ENCODE measurements around the gene TOLLIP. TPM values are rescaled to one million over a fixed set of nuclear protein-coding genes. Genes with fewer than 3 reads are reported as not detected.
A peak's percentile ranks its signal among the peaks of the same experiment; 100 is the strongest.
"Not testable (repeated sequence)": the region's sequence is repeated elsewhere in the genome, so short reads cannot be mapped to it uniquely, and the experiment has no call there.

Gene TOLLIP
- total RNA-seq, 1 donor from 2014 or later, result 49.9 TPM

GRCh38 chr11:1345737-1346513 is 36.5 kb upstream of the TOLLIP start:
- ATAC-seq (ENCODE audit: poor library complexity) (no peak), DNase-seq (no peak)
- intact Hi-C loops (cut with DNase I), result no loop called here

DNA sequence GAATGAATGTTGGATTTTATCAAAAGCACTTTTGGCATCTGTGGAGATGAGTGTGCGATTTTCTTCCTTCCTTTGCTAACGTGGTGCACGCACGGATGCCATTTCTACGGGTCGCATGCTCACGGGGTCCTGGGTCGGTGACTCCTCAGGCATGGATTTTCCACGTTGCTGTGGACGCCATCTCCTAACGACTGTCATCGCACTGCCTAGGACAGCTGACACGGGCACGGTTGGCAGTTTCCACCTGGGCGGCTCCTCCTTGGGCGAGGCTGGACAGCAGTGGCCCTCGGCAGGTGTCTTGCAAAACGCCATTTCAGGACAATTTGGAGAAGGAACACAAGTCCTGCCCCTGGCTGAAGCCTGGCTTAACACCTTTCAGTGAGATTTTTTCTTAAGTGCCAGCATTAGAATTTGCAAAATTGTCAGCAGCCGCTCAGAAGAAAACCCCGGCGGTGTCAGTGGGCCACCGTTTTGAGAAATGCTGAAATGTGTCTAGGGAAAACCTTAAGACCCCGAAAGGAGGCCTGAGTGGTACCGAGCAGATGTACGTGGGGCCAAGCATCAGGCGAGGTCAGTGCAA is 34.7 kb upstream of the TOLLIP start:
- intact Hi-C loops (cut with DNase I), result no loop called here
- DNase-seq (no peak), ATAC-seq (ENCODE audit: poor library complexity) (no peak)

DNA sequence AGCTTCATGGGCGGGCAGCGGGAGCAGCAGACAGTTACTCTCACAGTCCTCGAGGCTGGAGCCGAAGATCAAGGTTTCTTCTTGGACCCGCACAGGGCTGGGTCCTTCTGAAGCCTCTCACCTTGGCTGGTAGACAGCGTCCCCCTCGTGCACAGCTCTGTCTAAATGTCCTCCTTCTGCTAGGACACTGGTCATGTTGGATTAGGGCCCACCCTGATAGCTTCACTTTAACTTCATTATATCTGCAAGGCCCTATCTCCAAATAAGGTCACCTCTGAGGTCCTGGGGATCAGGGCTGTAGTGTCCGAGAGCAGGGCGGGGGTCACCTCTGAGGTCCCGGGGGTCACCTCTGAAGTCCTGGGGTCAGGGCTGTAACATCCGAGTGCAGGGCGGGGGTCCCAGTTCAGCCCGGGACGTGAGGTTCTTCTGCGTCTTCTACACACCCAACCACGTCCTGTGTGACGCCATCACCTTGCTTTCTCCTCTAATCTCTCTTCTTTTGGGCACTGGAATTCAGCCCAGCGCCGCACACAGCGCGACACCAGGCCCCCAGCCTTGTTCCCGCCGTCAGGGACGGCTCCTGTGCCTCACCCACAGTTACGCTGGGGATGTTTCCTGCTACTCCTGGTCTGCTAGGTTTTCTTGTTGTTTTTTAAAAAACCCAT is 34.1 kb upstream of the TOLLIP start:
- intact Hi-C loops (cut with DNase I), result no loop called here
- ATAC-seq (ENCODE audit: poor library complexity) (no peak), DNase-seq (no peak)

DNA sequence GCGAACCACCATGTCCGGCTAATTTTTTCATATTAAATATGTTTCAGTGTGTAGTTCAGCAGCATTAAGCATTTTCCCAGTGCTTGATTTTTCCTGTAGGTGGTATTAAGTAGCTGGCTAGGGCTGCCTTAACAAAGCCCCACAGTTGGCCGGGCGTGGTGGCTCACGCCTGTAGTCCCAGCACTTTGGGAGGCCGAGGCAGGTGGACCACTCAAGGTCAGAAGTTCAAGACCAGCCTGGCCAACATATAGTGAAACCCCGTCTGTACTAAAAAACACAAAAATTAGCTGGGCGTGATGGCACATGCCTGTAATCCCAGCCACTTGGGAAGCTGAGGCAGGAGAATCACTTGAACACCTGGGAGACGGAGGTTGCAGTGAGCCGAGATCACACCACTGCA is 33.5 kb upstream of the TOLLIP start:
- no peak for DNase-seq
- ATAC-seq (ENCODE audit: poor library complexity), result no peak
- intact Hi-C loops (cut with DNase I), result no loop called here

GRCh38 chr11:1341928-1342524 is 32.6 kb upstream of the TOLLIP start:
- intact Hi-C loops (cut with DNase I), result no loop called here
- ATAC-seq (ENCODE audit: poor library complexity), result peak; percentile 69

DNA sequence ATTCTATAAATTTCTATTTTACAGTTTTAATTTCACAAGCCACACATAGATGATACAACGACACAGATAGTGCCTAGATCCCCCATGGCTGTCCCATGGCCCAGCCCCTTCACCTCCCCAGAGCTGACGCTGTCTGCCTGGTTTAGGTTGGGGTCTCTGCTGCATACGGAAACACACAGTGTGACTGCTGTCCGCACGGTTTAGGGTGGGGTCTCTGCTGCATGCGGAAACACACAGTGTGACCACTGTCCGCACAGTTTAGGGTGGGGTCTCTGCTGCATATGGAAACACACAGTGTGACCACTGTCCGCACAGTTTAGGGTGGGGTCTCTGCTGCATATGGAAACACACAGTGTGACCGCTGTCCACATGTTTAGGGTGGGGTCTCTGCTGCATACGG is 31.8 kb upstream of the TOLLIP start:
- DNase-seq; intact Hi-C loops (cut with DNase I); ATAC-seq (ENCODE audit: poor library complexity): not testable (repeated sequence)

More at GRCh38 chr11:1341928-1342524, 32.6 kb upstream of the TOLLIP start:
- no peak for DNase-seq

DNA sequence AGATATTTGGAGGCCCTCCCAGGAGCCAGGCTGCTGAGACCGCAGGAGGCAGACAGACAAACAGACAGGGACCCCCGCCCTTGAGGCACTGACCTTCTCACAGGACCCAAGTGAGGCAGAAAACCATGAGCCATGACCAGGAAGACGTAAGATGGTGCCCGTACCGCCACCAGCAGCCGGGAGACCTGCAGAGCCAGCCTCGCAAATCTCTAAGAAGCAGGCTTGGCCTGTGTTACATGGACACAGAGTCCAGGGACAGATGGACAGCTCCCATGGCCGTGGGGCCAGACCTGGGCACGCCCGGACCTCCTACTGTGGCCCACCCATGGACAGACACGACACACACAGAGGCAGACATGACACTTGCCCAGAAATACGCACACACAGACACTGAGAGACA is 30.7 kb upstream of the TOLLIP start:
- ATAC-seq (ENCODE audit: poor library complexity) (no peak), DNase-seq (no peak)
- intact Hi-C loops (cut with DNase I), result no loop called here

DNA sequence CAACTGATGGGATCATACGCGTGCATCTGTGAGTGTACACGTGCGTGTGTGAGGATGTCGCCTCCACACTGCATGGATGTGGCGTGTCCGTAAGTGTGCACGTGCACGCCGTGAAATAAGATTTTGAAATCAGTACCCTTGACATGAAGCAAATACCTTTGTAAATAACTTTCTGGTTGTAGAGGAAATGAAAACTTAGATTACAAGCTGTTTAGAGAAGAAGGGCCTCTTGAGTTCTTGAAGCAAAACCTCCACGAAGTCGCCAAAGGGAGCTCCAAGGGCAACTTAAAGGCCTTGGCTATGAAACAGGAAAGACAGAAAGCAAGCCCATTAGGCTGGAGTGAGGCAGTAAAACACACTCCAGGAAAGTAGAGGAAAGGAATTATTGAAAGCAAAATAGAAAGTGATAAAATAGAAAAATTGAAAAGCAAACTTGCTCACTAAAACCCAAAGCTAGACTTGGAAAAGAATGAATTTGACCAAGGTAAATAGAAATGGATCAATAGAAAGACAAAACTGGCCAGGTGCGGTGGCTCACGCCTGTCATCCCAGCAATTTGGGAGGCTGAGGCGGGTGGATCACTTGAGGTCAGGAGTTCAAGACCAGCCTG is 29.7 kb upstream of the TOLLIP start:
- no peak for DNase-seq
- ATAC-seq (ENCODE audit: poor library complexity), result no peak
- intact Hi-C loops (cut with DNase I), result no loop called here

- intact Hi-C loops (cut with DNase I), result no loop called here
These were observed 29.0 kb upstream of the TOLLIP start for GRCh38 chr11:1338201-1339065.

DNA sequence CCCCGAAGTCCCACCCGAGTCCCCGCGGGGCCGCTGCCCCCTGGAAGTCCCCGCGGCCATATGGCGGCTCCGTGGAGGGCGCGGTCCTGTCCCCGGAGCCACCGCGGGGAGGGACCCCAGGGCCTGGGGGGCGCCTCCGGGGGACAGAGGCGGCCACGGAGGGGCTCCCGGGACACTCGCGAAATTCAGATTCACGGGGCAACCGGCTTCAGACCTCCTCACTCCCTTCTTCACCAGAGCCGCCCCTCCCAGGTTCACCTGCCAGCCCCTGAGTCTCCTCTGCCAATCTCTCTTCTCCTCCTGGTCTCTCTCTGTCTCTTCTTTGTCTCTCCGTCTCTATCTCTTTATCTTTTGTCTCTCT is 28.2 kb upstream of the TOLLIP start:
- DNase-seq (no peak), ATAC-seq (ENCODE audit: poor library complexity) (peak; percentile 5)
- intact Hi-C loops (cut with DNase I), result no loop called here

More at GRCh38 chr11:1338201-1339065, 29.0 kb upstream of the TOLLIP start:
- DNase-seq, result no peak
- ATAC-seq (ENCODE audit: poor library complexity), result no peak

DNA sequence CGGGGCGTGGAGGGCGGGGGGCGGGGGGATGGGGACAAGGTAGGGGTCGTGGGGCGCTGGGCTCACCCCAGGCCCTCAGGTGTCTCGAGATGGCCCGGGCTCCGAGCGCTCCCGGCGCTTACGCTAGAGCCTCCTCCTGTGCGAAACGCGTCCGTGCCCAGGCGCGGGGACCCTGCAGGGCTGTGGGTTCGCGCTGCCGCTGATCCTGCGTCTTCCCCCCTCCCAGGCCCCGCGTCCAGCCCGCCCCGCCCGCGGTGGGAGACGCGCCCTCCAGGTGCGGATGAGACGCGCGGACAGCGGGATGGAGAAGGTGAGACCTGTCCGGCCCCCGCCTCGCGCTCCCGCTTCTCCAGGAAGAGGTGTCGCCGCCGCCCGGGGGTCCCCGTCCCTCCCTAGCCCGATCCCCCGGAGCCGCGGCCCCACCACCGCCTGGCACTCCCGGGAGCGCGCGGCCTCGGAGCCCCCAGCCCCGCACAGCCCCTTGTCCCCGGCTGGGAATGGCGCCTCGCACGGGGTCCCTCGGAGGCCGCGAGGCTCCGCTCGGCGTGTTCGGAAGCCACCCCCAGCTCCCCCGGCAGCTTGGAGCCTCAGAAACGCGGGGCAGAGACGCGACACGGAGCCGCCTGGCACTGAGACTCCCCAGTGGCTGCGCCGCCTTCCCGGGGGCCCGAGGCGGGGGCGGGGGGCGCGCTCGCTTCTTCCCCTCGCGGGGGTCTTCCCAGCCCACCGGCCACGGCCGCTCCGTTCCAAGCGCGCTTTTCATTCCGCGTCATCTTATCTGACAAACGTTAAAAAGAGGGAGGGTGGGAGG is 27.6 kb upstream of the TOLLIP start:
- intact Hi-C loops (cut with DNase I), result no loop called here
- DNase-seq, result peak; percentile 74
- peak; percentile 54 for ATAC-seq (ENCODE audit: poor library complexity)

DNA sequence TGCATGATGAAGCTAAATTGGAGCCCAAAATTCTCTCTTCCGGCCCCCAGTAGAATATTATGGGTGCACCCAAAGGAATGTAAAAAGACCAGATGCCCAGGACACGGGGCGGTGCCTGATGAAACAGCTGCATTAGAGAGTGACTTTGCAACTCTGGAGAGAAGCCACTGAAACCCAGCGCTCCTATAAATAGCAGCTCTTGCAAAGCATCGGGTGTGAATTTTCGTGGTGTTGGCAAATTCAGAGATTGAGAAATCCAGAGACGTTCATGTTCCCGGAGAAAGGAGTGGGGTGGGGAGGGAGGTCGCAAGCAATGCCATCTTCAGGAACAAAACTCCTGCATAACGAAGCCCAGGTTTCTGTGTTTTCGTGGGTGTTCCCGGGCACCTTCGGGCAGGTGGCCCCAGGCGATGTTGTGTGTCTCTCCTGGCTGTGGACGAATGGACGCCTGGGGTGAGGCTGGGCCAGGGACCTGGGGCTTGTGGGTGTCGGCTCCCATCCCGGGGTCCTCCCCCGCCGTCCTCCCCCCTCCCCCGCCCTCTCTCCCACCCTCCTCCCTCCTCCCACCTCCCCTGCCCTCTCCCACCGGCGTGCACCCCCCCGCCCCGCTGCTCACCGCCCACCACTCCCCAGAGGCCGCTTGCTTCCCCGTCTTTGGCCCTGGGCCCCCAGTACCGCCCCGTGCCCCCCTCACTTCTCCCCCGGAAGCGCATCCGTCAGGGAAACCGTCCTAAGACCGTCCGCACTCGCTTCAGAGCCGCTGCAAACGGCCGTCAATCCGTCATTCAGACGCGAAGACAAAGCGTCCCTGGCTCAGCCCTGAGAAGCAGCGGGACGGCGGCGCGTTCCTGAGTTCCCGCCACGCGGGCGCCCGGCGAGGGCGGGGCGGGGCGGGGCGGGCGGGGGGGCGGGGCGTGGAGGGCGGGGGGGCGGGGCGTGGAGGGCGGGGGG is 26.7 kb upstream of the TOLLIP start:
- peak; percentile 75 for ATAC-seq (ENCODE audit: poor library complexity)
- intact Hi-C loops (cut with DNase I), result no loop called here
- peak; percentile 81 for DNase-seq

DNA sequence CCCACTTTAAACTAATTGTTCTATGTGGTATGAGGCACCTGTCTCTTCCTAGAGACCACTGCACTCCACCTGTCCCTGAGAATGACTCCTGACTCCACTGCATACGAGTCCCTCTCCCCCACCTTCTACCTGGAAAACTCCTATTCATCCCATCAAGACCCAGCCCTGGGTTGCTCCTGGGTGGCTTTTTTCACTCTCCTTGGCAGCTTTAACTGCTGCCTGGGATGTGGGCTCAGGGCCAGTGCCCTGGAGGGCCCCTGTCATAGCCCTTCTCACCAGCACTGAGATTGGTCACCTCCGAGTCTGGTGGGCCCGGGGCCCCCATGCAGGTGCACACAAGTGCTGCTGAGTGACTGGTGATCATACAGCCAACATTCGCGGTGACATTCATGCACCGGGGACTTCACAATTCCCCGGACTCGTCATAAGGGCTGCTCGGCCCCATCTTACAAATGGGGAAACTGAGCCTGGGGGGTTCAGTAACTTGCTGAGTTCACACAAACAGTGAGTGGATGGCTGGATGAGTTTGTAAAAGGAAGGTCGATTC is 25.9 kb upstream of the TOLLIP start:
- DNase-seq (no peak), ATAC-seq (ENCODE audit: poor library complexity) (no peak)
- intact Hi-C loops (cut with DNase I), result no loop called here

- ATAC-seq (ENCODE audit: poor library complexity), result no peak
- no peak for DNase-seq
- intact Hi-C loops (cut with DNase I), result no loop called here
These were observed 24.4 kb upstream of the TOLLIP start for GRCh38 chr11:1333860-1334259.

DNA sequence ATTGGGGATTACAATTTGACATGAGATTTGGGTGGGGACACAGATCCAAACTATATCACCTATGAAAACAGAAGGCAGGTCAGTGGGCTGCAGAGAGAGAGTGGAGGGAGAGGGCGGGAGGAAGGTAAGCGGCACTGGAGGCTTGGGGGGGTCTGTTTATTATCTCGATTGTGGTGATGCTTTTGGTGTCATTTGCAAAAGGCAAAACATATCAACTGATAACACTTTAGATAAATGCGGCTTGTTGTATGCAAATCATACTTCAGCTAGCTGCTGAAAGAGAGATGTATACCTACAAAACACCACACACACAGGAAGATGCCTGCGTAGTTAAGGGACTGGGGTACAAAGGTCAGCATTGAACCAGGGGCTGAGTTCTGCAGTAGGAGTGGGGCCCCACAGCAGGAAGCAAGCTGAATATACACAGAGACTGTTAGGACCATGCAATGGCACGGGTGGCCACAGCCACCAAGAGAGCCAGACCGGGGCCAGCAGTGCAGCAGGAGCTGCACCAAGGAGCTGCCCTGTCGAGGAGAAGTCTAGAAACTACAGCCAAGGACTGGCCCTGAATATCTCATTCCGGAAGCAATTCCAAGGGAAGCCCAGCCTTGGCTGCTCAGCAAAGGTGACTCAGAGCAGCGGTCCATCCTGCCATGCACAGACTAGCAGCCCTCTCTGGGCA is 23.8 kb upstream of the TOLLIP start:
- DNase-seq (no peak), ATAC-seq (ENCODE audit: poor library complexity) (no peak)
- intact Hi-C loops (cut with DNase I), result no loop called here

DNA sequence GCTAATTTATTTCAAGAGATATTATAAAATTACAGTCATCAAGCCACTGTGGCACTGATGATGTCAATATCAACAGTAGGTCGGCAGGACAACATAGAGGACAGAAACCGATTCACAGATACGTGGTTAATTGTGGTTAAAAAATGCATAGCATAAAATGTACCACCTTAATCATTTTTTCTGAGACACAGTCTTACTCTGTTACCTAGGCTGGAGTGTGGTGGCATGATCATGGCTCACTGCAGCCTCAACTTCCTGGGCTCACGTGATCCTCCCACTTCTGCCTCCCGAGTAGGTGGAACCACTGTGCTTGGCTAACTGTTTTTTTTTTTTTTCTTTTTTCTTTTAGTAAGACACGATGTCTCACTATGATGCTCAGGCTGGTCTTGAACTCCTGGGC is 21.0 kb upstream of the TOLLIP start:
- DNase-seq (no peak), ATAC-seq (ENCODE audit: poor library complexity) (no peak)
- intact Hi-C loops (cut with DNase I), result no loop called here
